Measurements from ENCODE around the gene GNAQ. TPM values are rescaled to one million over a fixed set of nuclear protein-coding genes. Genes with fewer than 3 reads are reported as not detected.
"Not testable (repeated sequence)": the region's sequence is repeated elsewhere in the genome, so short reads cannot be mapped to it uniquely, and the experiment has no call there.

GNAQ gene
- total and polyA plus RNA-seq, 8 donors, result 55.5 to 95.5 (median 62.8) TPM

DNA sequence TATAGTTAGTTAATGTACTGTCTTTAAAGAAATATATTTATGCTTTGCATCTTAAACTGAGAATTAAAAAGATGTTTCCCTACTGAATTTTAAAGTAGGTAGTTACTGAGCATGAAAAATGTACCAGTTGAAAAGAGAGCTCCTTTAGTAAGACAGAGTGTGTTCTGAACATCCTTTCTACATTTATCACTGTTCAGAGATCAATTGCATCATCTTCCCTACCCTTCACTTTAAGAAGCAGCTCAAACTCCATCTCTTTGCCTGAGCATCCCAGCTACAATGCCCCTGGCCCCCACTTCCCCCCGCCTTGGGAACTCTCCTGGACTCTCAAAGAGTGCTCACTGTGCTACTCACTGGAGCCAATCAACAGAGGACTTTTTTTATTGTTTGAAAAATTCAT, 164.7 kb downstream of the GNAQ start:
- Histone ChIP-seq H3K4me1 (peaks cover 0 to 23% of the 10 kb centered on the region in 2 donors), H3K9me3 (no peaks in the 10 kb centered on the region), H3K27ac (no peak overlapping the region), H3K4me3 (no peak overlapping the region), H3K36me3 (peaks cover 0 to 8% of the 10 kb centered on the region in 2 donors), H3K27me3 (no peaks in the 10 kb centered on the region)
- no peak for DNase-seq
- intact Hi-C loops (cut with DNase I), result no loop called here
- no peak for ATAC-seq
- TF ChIP-seq, protein P1, sequence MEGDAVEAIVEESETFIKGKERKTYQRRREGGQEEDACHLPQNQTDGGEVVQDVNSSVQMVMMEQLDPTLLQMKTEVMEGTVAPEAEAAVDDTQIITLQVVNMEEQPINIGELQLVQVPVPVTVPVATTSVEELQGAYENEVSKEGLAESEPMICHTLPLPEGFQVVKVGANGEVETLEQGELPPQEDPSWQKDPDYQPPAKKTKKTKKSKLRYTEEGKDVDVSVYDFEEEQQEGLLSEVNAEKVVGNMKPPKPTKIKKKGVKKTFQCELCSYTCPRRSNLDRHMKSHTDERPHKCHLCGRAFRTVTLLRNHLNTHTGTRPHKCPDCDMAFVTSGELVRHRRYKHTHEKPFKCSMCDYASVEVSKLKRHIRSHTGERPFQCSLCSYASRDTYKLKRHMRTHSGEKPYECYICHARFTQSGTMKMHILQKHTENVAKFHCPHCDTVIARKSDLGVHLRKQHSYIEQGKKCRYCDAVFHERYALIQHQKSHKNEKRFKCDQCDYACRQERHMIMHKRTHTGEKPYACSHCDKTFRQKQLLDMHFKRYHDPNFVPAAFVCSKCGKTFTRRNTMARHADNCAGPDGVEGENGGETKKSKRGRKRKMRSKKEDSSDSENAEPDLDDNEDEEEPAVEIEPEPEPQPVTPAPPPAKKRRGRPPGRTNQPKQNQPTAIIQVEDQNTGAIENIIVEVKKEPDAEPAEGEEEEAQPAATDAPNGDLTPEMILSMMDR (IDR thresholded peaks at IDR 0.05), result no peak

GRCh38 chr9:77865385-77866047, 166.1 kb downstream of the GNAQ start:
- peak overlapping the region in 1 of 2 donors; percentile 74 for H3K27ac ChIP-seq
- intact Hi-C loops (cut with DNase I), result no loop called here
- TF ChIP-seq, protein P1 (IDR thresholded peaks at IDR 0.05), result no peak
- no peak for DNase-seq
- peaks cover 0 to 23% of the 10 kb centered on the region in 2 donors for H3K4me1 ChIP-seq
- no peaks in the 10 kb centered on the region for H3K27me3 ChIP-seq
- H3K9me3 ChIP-seq, result no peaks in the 10 kb centered on the region
- peaks cover 0 to 17% of the 10 kb centered on the region in 2 donors for H3K36me3 ChIP-seq
- no peak overlapping the region for H3K4me3 ChIP-seq
- no peak for ATAC-seq

DNA sequence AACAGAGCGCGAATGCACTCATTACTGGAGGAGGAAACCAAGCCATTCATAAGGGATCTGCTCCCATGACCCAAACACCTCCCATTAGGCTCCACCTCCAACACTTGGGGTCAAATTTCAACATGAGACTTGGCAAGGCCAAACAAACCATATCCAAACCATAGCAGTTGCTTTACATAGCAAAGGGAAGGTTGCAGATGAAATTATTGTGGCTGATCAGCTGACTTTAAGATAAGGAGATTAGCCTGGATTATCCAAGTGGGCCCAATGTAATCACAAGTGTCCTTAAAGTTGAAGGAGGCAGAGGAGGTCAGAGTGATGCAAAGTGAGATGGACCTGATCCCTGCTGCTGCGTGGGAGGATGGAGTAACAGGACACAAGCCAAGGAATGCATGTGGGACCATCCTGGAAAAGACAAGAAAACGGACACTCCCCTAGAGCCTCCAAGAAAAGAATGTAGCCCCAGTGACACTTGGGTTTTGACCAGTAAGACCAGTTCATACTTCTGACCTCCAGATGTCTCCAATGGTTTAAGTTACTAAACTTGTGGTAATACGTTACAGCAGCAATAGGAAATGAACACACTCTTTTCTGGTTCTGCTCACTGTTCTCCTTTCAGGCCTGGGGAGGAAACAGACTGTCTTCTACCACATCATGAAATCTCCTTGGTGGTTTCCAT, 167.3 kb downstream of the GNAQ start:
- Histone ChIP-seq H3K27me3 (no peaks in the 10 kb centered on the region), H3K9me3 (no peaks in the 10 kb centered on the region), H3K36me3 (peaks cover 0 to 18% of the 10 kb centered on the region in 2 donors), H3K4me1 (peaks cover 0 to 23% of the 10 kb centered on the region in 2 donors), H3K4me3 (no peak overlapping the region), H3K27ac (peak overlapping the region in 1 of 2 donors; percentile 74)
- intact Hi-C loops (cut with DNase I), result no loop called here
- DNase-seq, result no peak
- ATAC-seq, result peak; percentile 77
- TF ChIP-seq, protein P1 (IDR thresholded peaks at IDR 0.05), result peak in 1 of 2 donors; percentile 17

- ATAC-seq; H3K9me3 ChIP-seq; intact Hi-C loops (cut with DNase I); H3K27me3 ChIP-seq; DNase-seq; H3K4me3 ChIP-seq: not testable (repeated sequence)
- Histone ChIP-seq H3K4me1 (peaks cover 0 to 23% of the 10 kb centered on the region in 2 donors), H3K27ac (peak overlapping the region in 1 of 2 donors; percentile 74), H3K36me3 (peaks cover 0 to 18% of the 10 kb centered on the region in 2 donors)
These were observed 168.0 kb downstream of the GNAQ start for GRCh38 chr9:77863638-77864037.

GRCh38 chr9:77860953-77861352, 170.7 kb downstream of the GNAQ start:
- H3K9me3 ChIP-seq; H3K27me3 ChIP-seq; DNase-seq; intact Hi-C loops (cut with DNase I); ATAC-seq; H3K4me3 ChIP-seq; H3K27ac ChIP-seq: not testable (repeated sequence)
- H3K36me3 ChIP-seq, result peaks cover 0 to 17% of the 10 kb centered on the region in 2 donors
- H3K4me1 ChIP-seq, result peaks cover 0 to 28% of the 10 kb centered on the region in 2 donors

- ATAC-seq (no peak), DNase-seq (no peak)
- peaks cover 0 to 29% of the 10 kb centered on the region in 2 donors for H3K4me1 ChIP-seq
- H3K36me3 ChIP-seq, result peaks cover 0 to 9% of the 10 kb centered on the region in 2 donors
- TF ChIP-seq, protein P1 (IDR thresholded peaks at IDR 0.05), result no peak
- H3K9me3 ChIP-seq, result no peaks in the 10 kb centered on the region
- H3K27ac ChIP-seq, result no peak overlapping the region
- intact Hi-C loops (cut with DNase I), result loop anchor here in 1 of 2 donors (10.0 kb wide), 1 partner anchor 57 kb away; no protein-coding TSS in a partner anchor
- H3K27me3 ChIP-seq, result no peaks in the 10 kb centered on the region
- H3K4me3 ChIP-seq, result no peak overlapping the region
These were observed 173.9 kb downstream of the GNAQ start for GRCh38 chr9:77857513-77858259.
